Thoracic aorta (tissue), 2 donors: Measurements from ENCODE around the gene PAGE1. TPM values are rescaled to one million over a fixed set of nuclear protein-coding genes. Genes with fewer than 3 reads are reported as not detected.

Experiments
- ATAC-seq: fragments of 150-250 bp; one replicate; pipeline ENCODE4 v1.8.0; 2017; ENCODE audit warnings: low read depth; ENCODE audit not compliant: insufficient number of reproducible peaks, low FRiP score
- DNase-seq: peaks from one replicate; pipeline ENCODE4 v3.0.0-alpha.2; 2020; ENCODE audit warnings: low spot score
- H3K27ac ChIP-seq, 2 donors: fragments of 200-600 bp; sonication (generic); 1 replicate in 1 of 2; 2 replicates in 1 of 2; pipeline ENCODE4 v1.5.1; 2016; ENCODE audit warnings: mild to moderate bottlenecking in 2 of 2, moderate library complexity in 2 of 2
- H3K27me3 ChIP-seq: fragments of 200-600 bp; sonication (generic); replicated peaks from 2 replicates; pipeline ENCODE4 v1.6.0; 2016; ENCODE audit warnings: mild to moderate bottlenecking; ENCODE audit not compliant: insufficient read depth
- H3K36me3 ChIP-seq: fragments of 200-600 bp; sonication (generic); one replicate; pipeline ENCODE4 v1.5.1; 2016
- H3K4me1 ChIP-seq, 2 donors: fragments of 200-600 bp; sonication (generic); 1 replicate in 1 of 2; 2 replicates in 1 of 2; pipeline versions ENCODE4 v1.5.1 to v1.6.0; 2016; ENCODE audit warnings: low read depth in 2 of 2, mild to moderate bottlenecking in 1 of 2; ENCODE audit not compliant: control insufficient read depth in 1 of 2
- H3K4me3 ChIP-seq: fragments of 200-600 bp; sonication (generic); 2 replicates; pipeline ENCODE4 v1.5.1; 2016; ENCODE audit warnings: mild to moderate bottlenecking
- H3K9me3 ChIP-seq: fragments of 200-600 bp; sonication (generic); 2 replicates; pipeline ENCODE4 v1.5.1; 2016
- total RNA-seq, 2 donors: library from RNA; depleted of rRNA; stranded (reverse); fragments of >200 nt; gene quantifications; one replicate each; pipeline versions ENCODE4 v1.1.0 to v1.2.3, GENCODE V29; 2016
- TF ChIP-seq, protein P1 (sequence below): fragments of 200-600 bp; sonication (generic); IDR thresholded peaks from one replicate; pipeline ENCODE4 v1.5.1; 2019; ENCODE audit warnings: antibody characterized with exemption

Gene PAGE1
- total RNA-seq, 2 donors from 2014 or later: not detected

DNA sequence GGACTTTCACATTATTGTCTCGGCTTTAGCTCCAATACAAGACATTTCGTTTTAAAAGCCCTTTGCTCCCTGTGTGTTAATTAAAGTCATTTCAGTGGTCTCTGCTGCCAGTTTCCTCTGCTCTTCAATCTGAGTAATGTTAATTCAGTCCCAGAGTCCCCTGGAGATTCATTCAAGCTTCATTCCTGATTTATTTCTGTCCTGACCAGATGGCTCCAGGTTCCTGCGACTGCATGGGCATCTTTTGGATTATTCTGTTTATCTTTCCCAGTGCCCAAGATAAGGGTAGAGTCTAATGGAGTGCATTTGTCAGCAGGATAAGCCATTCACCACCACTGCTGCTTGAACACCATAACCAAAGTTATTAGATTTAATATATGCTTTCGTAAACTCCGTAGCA, 6.1 kb upstream of the PAGE1 start:
- H3K4me1 ChIP-seq: no peaks in the 10 kb centered on the region
- H3K27ac ChIP-seq: no peak overlapping the region
- H3K36me3 ChIP-seq: no peaks in the 10 kb centered on the region
- no peak overlapping the region for H3K4me3 ChIP-seq
- no peak for DNase-seq
- no peaks in the 10 kb centered on the region for H3K27me3 ChIP-seq
- no peaks in the 10 kb centered on the region for H3K9me3 ChIP-seq
- no peak for ATAC-seq
- TF ChIP-seq, protein P1, sequence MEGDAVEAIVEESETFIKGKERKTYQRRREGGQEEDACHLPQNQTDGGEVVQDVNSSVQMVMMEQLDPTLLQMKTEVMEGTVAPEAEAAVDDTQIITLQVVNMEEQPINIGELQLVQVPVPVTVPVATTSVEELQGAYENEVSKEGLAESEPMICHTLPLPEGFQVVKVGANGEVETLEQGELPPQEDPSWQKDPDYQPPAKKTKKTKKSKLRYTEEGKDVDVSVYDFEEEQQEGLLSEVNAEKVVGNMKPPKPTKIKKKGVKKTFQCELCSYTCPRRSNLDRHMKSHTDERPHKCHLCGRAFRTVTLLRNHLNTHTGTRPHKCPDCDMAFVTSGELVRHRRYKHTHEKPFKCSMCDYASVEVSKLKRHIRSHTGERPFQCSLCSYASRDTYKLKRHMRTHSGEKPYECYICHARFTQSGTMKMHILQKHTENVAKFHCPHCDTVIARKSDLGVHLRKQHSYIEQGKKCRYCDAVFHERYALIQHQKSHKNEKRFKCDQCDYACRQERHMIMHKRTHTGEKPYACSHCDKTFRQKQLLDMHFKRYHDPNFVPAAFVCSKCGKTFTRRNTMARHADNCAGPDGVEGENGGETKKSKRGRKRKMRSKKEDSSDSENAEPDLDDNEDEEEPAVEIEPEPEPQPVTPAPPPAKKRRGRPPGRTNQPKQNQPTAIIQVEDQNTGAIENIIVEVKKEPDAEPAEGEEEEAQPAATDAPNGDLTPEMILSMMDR: no peak

DNA sequence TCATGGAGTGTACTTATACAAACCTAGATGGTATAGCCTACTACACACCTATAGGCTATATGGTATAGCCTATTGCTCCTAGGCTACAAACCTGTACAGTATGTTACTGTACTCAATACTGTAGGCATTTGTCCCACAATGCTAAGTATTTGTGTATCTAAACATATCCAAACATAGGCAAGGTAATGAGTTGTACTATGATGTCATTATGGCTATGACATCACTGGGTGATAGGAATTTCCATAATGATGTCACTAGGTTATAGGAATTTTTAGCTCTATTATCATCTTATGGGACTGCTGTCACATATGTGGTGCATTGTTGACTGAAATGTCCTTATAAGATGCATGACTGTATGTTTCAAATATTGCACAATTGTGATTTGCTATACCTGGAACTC, 5.5 kb upstream of the PAGE1 start:
- ATAC-seq: no peak
- no peak overlapping the region for H3K4me3 ChIP-seq
- no peaks in the 10 kb centered on the region for H3K36me3 ChIP-seq
- TF ChIP-seq, protein P1: no peak
- H3K27me3 ChIP-seq: no peaks in the 10 kb centered on the region
- H3K9me3 ChIP-seq: no peaks in the 10 kb centered on the region
- DNase-seq: no peak
- no peaks in the 10 kb centered on the region for H3K4me1 ChIP-seq
- no peak overlapping the region for H3K27ac ChIP-seq

DNA sequence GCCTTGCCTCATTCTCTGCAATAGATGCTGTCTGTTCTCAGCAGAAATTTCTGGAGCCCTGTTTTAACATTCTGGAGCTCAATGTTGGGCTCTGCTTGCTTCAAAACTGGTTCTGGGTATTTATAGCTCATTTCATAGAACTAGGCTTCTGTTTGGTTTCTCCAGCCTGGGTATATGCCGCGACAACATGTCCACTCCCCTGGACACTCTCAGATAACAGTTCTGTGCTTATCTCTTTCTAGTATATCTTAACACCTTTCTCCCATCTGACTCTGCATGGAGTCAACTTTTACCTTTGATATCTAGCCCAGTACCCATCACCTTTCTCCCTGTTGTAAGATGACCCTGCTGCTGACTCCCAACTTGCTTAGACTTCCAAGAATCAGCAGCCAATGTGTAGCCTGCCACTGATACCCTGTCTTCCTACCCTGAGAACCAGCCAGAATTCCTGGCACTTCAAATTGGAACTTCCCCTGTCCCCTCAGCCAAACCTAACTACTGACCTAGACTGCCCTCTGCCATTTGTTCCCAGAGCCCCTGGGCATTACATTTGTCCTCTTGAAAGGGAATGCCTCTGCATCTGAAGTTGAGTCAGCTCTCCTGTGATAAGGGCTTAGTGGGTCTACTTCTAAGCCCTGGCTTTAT, 20.6 kb downstream of the PAGE1 start:
- Histone ChIP-seq H3K27ac (no peak overlapping the region), H3K36me3 (no peaks in the 10 kb centered on the region), H3K4me1 (no peaks in the 10 kb centered on the region), H3K27me3 (no peaks in the 10 kb centered on the region), H3K4me3 (no peak overlapping the region), H3K9me3 (no peaks in the 10 kb centered on the region)
- no peak for ATAC-seq
- TF ChIP-seq, protein P1: no peak
- DNase-seq: no peak

DNA sequence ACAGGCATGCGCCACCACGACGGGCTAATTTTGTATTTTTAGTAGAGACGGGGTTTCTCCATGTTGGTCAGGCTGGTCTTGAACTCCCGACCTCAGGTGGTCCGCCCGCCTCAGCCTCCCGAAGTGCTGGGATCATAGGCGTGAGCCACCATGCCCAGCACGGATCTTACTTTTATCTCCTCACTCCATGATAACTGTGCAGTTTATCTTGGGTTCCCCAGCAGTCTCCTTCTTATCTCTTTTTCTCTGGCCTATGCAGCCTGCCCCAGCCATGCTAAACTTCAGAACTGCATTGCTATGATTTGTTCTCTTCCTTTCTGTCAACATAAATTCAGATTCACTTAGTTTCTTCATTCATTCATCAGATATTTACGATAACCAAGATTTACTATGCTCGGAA, 22.4 kb downstream of the PAGE1 start:
- Histone ChIP-seq H3K4me1 (no peaks in the 10 kb centered on the region), H3K4me3 (no peak overlapping the region), H3K27me3 (no peaks in the 10 kb centered on the region), H3K36me3 (no peaks in the 10 kb centered on the region), H3K9me3 (no peaks in the 10 kb centered on the region), H3K27ac (no peak overlapping the region)
- ATAC-seq (no peak), DNase-seq (no peak)
- TF ChIP-seq, protein P1: no peak

DNA sequence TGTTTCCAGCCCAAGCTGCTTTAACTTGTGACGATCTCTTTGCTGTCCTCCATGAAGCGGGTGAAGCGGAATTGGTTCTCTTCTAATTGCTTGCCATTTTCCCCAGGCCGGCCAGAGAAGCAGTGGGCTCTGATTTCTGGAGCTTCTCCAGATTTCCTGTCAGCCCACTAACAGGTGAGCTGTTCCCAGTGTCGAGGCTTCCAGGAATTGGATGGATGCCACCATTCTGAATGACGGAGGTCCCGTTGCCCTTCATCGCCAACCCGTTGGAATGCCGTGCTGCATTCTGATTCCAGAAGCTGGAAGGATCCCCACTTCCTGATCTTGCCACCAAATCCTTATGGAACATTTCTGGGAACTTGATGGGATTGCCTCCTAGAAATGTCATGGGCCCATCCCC, 31.0 kb downstream of the PAGE1 start:
- Histone ChIP-seq H3K36me3 (no peaks in the 10 kb centered on the region), H3K27me3 (no peaks in the 10 kb centered on the region), H3K4me1 (no peaks in the 10 kb centered on the region), H3K9me3 (no peaks in the 10 kb centered on the region), H3K27ac (no peak overlapping the region), H3K4me3 (no peak overlapping the region)
- DNase-seq (no peak), ATAC-seq (no peak)
- TF ChIP-seq, protein P1: no peak
